PFSK-1 (cell line): ENCODE results near the gene RABGAP1L.

Experiments
- FOXP2 ChIP-seq: optimal IDR thresholded peaks from 2 replicates; pipeline ENCODE3; 2011; ENCODE audit warnings: borderline replicate concordance, control low read depth, inconsistent platforms; ENCODE audit not compliant: insufficient read depth; ENCODE audit errors: extremely low read length, extremely low read depth
- POLR2AphosphoS5 ChIP-seq: IDR thresholded peaks from 2 replicates; pipeline ENCODE4 v1.6.1; 2012; ENCODE audit warnings: low read depth, mild to moderate bottlenecking, control low read depth, low read length, moderate library complexity
- SIN3A ChIP-seq: IDR thresholded peaks from 2 replicates; pipeline ENCODE4 v1.6.1; 2012; ENCODE audit warnings: mild to moderate bottlenecking, low read length, moderate library complexity, borderline replicate concordance; ENCODE audit not compliant: insufficient read depth
- TAF1 ChIP-seq: IDR thresholded peaks from 2 replicates; pipeline ENCODE4 v1.6.1; 2012; ENCODE audit warnings: low read length, control low read depth, borderline replicate concordance; ENCODE audit not compliant: insufficient read depth
- TF ChIP-seq, protein P1 (sequence below), 2 experiments: IDR thresholded peaks; 2 replicates each; pipeline versions ENCODE4 v1.6.1 to v1.8.0; 2011 to 2012; ENCODE audit warnings: low read depth in 2 of 2, low read length in 2 of 2, control low read depth in 1 of 2, inconsistent platforms in 1 of 2, mild to moderate bottlenecking in 1 of 2, moderate library complexity in 1 of 2; ENCODE audit not compliant: insufficient read depth in 1 of 2

RABGAP1L gene

DNA sequence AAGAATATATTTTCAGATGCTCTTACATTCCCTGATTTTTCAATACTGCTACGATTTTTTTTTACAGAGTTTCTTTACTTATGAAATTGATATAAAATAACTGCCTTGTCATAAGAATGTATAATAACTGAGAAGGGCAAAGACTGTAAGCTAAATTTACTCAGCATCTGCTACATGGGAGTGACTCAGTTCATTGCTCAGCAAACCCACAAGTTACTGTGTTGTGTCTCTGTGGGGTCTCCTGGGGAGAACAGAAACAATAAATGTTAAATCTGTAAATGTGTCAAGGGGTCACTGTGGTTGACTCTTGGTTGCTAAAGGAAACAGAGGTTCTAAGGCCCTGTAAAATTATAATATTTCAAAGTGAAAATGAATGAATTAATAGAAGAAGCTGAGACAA, 630.1 kb downstream of the RABGAP1L start:
- TF ChIP-seq, protein P1, sequence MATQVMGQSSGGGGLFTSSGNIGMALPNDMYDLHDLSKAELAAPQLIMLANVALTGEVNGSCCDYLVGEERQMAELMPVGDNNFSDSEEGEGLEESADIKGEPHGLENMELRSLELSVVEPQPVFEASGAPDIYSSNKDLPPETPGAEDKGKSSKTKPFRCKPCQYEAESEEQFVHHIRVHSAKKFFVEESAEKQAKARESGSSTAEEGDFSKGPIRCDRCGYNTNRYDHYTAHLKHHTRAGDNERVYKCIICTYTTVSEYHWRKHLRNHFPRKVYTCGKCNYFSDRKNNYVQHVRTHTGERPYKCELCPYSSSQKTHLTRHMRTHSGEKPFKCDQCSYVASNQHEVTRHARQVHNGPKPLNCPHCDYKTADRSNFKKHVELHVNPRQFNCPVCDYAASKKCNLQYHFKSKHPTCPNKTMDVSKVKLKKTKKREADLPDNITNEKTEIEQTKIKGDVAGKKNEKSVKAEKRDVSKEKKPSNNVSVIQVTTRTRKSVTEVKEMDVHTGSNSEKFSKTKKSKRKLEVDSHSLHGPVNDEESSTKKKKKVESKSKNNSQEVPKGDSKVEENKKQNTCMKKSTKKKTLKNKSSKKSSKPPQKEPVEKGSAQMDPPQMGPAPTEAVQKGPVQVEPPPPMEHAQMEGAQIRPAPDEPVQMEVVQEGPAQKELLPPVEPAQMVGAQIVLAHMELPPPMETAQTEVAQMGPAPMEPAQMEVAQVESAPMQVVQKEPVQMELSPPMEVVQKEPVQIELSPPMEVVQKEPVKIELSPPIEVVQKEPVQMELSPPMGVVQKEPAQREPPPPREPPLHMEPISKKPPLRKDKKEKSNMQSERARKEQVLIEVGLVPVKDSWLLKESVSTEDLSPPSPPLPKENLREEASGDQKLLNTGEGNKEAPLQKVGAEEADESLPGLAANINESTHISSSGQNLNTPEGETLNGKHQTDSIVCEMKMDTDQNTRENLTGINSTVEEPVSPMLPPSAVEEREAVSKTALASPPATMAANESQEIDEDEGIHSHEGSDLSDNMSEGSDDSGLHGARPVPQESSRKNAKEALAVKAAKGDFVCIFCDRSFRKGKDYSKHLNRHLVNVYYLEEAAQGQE (IDR thresholded peaks at IDR 0.05; ENCODE audit: insufficient read depth in 1 of 2, low read depth in 2 of 2, low read length in 2 of 2) = no peak
- TF ChIP-seq SIN3A = no peak
- no peak for TF ChIP-seq FOXP2
- no peak for TF ChIP-seq TAF1
- TF ChIP-seq POLR2AphosphoS5 = no peak

DNA sequence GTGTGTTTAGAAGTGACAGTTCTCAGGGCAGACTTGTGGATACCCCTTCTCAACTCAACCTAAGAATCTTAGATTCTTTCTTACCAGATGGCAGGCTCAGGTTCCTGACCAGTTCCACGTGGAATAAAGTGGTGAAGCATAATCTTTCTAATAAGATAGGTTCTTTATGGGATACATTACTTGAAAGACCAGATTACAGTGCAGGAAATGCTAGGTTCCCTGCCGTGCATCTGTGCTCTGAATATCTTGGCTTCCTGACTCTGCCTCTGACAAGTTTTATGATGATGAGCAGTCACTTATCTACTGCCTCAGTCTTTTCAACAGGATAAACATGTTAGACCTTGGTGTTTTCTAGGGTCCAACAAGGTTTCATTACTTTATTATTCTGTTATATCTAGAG, 632.5 kb downstream of the RABGAP1L start:
- TF ChIP-seq SIN3A (no peak), TAF1 (no peak), FOXP2 (no peak), POLR2AphosphoS5 (no peak)
- TF ChIP-seq, protein P1 (IDR thresholded peaks at IDR 0.05; ENCODE audit: insufficient read depth in 1 of 2, low read depth in 2 of 2, low read length in 2 of 2) = no peak

DNA sequence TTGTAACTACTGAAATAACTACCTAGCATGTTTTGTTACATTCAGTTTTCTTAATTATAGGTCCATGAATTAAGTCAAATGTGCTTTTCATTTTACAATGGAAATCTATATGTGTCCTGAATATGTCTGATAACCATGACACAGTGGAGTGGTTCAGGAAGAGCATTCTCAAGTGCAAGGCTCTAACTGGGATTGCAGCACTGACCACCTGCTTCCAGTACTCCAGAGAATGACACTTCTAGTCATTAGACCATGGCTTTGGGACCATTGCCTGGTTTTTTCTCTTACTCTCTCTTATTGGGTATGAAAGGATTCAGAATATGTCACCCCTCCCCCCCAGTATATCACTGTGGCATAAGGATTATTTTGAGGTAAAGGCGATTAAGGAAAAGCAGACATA, 635.5 kb downstream of the RABGAP1L start:
- no peak for TF ChIP-seq POLR2AphosphoS5
- TF ChIP-seq SIN3A = no peak
- TF ChIP-seq TAF1 = no peak
- TF ChIP-seq, protein P1 (IDR thresholded peaks at IDR 0.05; ENCODE audit: insufficient read depth in 1 of 2, low read depth in 2 of 2, low read length in 2 of 2) = no peak
- TF ChIP-seq FOXP2 = no peak

DNA sequence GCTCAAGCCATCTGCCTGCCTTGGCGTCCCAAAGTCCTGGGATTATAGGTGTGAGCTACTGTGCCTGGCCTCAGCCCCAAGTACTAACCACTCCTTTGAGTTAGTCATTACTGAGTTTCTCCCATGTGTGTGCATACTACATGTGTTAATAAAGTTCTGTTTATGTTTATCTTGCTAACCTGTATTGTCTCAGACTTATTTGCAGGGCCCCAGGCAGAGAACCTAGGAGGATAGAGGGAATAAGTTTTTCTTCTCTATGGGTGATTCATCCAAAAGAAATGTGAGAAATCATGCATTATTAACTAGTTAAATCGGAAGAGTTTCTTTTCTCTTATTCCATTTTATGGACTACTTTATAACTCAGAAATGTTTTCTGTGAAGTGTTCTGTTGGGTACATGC, 636.5 kb downstream of the RABGAP1L start:
- TF ChIP-seq FOXP2 (no peak), POLR2AphosphoS5 (no peak), SIN3A (no peak), TAF1 (no peak)
- TF ChIP-seq, protein P1 (IDR thresholded peaks at IDR 0.05; ENCODE audit: insufficient read depth in 1 of 2, low read depth in 2 of 2, low read length in 2 of 2) = no peak

DNA sequence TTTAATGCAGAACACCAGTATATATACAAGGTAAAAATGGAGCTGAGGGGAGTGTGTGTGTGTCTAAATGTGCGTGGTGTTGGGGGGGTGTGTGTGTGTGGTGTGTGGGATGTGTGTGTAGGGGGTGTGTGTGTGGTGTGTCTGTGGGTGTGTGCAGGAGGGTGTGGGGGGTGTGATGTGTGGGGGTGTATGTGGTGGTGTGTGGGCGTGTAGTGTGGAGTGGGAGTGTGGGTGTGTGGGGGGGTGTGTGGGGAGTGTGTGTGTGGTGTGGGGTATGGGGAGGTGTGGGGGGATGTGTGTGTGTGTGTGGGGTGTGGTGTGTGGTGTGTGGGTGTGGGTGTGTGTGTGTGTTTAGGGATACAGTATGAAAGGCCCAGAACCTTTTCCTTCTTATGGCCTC, 638.1 kb downstream of the RABGAP1L start:
- TF ChIP-seq TAF1 = no peak
- no peak for TF ChIP-seq FOXP2
- TF ChIP-seq, protein P1 (IDR thresholded peaks at IDR 0.05; ENCODE audit: insufficient read depth in 1 of 2, low read depth in 2 of 2, low read length in 2 of 2) = no peak
- TF ChIP-seq POLR2AphosphoS5 = no peak
- TF ChIP-seq SIN3A = no peak
